ENCODE data around the gene ATP10D. TPM values are rescaled to one million over a fixed set of nuclear protein-coding genes. Genes with fewer than 3 reads are reported as not detected.

ATP10D gene
- polyA plus RNA-seq, 1 of the 3 experiments (the other 2 are of a cell fraction): 7.9 TPM

GRCh38 chr4:47478804-47479203 lies 6.3 kb upstream of the ATP10D start:
- no peaks in the 10 kb centered on the region for H3K9me3 ChIP-seq
- H3K27me3 ChIP-seq (ENCODE audit: insufficient read depth): no peaks in the 10 kb centered on the region
- H3K27ac ChIP-seq (ENCODE audit: low read depth in 2 of 2, low read length in 1 of 2): no peak overlapping the region
- H3K9me2 ChIP-seq: no peaks in the 10 kb centered on the region
- H3K79me2 ChIP-seq (ENCODE audit: insufficient read depth): no peaks in the 10 kb centered on the region
- no peak overlapping the region for H3K4me3 ChIP-seq (ENCODE audit: low read depth in 2 of 2, low read length in 1 of 2)
- TF ChIP-seq RCOR1 (IDR thresholded peaks at IDR 0.05; ENCODE audit: low read length) (no peak), RFX5 (IDR thresholded peaks at IDR 0.05; ENCODE audit: low read length) (no peak), TAF1 (IDR thresholded peaks at IDR 0.05; ENCODE audit: borderline replicate concordance, low read depth, low read length) (no peak), SMC3 (IDR thresholded peaks at IDR 0.05; ENCODE audit: low read depth, low read length) (no peak), ZBTB33 (IDR thresholded peaks at IDR 0.05; ENCODE audit: borderline replicate concordance, low read depth) (no peak), CHD2 (IDR thresholded peaks at IDR 0.05; ENCODE audit: low read length, partially characterized antibody) (no peak), GABPA (IDR thresholded peaks at IDR 0.05; ENCODE audit: low read depth) (no peak), RAD21 (IDR thresholded peaks at IDR 0.05; ENCODE audit: low read length) (no peak), USF2 (IDR thresholded peaks at IDR 0.05; ENCODE audit: borderline replicate concordance, low read depth, low read length) (no peak), RXRA (IDR thresholded peaks at IDR 0.05; ENCODE audit: borderline replicate concordance, low read depth) (no peak), FOSL2 (IDR thresholded peaks at IDR 0.05; ENCODE audit: borderline replicate concordance, low read depth) (no peak), EP300 (IDR thresholded peaks at IDR 0.05; ENCODE audit: borderline replicate concordance in 1 of 2, low read depth in 1 of 2, low read length in 1 of 2) (no peak), NRF1 (IDR thresholded peaks at IDR 0.05; ENCODE audit: low read depth, low read length) (no peak), IRF3 (IDR thresholded peaks at IDR 0.05; ENCODE audit: low read depth, low read length) (no peak), GATA2 (CRISPR knock-in tag; IDR thresholded peaks at IDR 0.05) (no peak), USF1 (IDR thresholded peaks at IDR 0.05; ENCODE audit: borderline replicate concordance, low read depth) (no peak), YY1 (IDR thresholded peaks at IDR 0.05; ENCODE audit: low read depth) (no peak), ELF1 (IDR thresholded peaks at IDR 0.05) (no peak)
- no peak overlapping the region for H2AFZ ChIP-seq (ENCODE audit: low read depth)
- H3K4me2 ChIP-seq: no peak overlapping the region
- WGBS (ENCODE audit: low lambda C conversion rate): 87% methylated on average over 4 of the region's 4 CpGs
- H4K20me1 ChIP-seq (ENCODE audit: insufficient read depth): no peaks in the 10 kb centered on the region
- no peak for DNase-seq
- CTCF ChIA-PET: no interaction called here
- H3K4me1 ChIP-seq (ENCODE audit: control insufficient read depth in 1 of 2, insufficient read depth in 2 of 2, low read depth in 1 of 2, low read length in 1 of 2): 0 out of 4 replicates have a peak, but pooled peaks cover 0 to 6% of the 10 kb centered on the region in 2 experiments
- H3K36me3 ChIP-seq (replicated peaks in 1 of 2; ENCODE audit: control insufficient read depth in 1 of 2, insufficient read depth in 2 of 2, low read length in 1 of 2): no peaks in the 10 kb centered on the region
- peaks cover 3% of the 10 kb centered on the region for H3F3A ChIP-seq (replicated peaks; ENCODE audit: insufficient read depth)
- no peak overlapping the region for H3K9ac ChIP-seq
- POLR2A ChIA-PET: no interaction called here
